Neuronal stem cell (in vitro differentiated cells): ENCODE data around the gene ATP1A2.

Experiments
- DNase-seq: peaks from one replicate; pipeline ENCODE4 v3.0.0-alpha.2; 2013; ENCODE audit warnings: low spot score
- H2AFZ ChIP-seq: one replicate; pipeline ENCODE4 v1.6.1; 2013; ENCODE audit warnings: mild to moderate bottlenecking, low read length, inconsistent platforms
- H2AK5ac ChIP-seq: 2 replicates; pipeline ENCODE4 v1.6.1; 2013; ENCODE audit warnings: low read depth, mild to moderate bottlenecking, inconsistent platforms, low read length, moderate library complexity, mixed read lengths
- H2BK120ac ChIP-seq: 2 replicates; pipeline ENCODE4 v1.6.1; 2013; ENCODE audit warnings: low read depth, mild to moderate bottlenecking, inconsistent platforms, low read length, moderate library complexity, mixed read lengths
- H2BK12ac ChIP-seq: one replicate; pipeline ENCODE4 v1.6.1; 2013; ENCODE audit warnings: low read length, inconsistent platforms
- H2BK15ac ChIP-seq: 2 replicates; pipeline ENCODE4 v1.6.1; 2013; ENCODE audit warnings: mild to moderate bottlenecking, low read length, inconsistent platforms, mixed read lengths
- H2BK5ac ChIP-seq: one replicate; pipeline ENCODE4 v1.6.1; 2013; ENCODE audit warnings: inconsistent platforms, mild to moderate bottlenecking, low read length, moderate library complexity
- H3K14ac ChIP-seq: one replicate; pipeline ENCODE4 v1.6.1; 2013; ENCODE audit warnings: low read length, inconsistent platforms
- H3K18ac ChIP-seq: 2 replicates; pipeline ENCODE4 v1.6.1; 2013; ENCODE audit warnings: low read length, inconsistent platforms
- H3K23ac ChIP-seq: 2 replicates; pipeline ENCODE4 v1.6.1; 2013; ENCODE audit warnings: low read depth, mild to moderate bottlenecking, mixed read lengths, low read length, inconsistent platforms; ENCODE audit not compliant: poor library complexity
- H3K27ac ChIP-seq: replicated peaks from 3 replicates; pipeline ENCODE4 v1.5.1; 2013; ENCODE audit warnings: low read length, inconsistent platforms
- H3K27me3 ChIP-seq, 3 experiments: 2 replicates each; pipeline ENCODE4 v1.6.1; 2013; ENCODE audit warnings: low read length in 3 of 3, mild to moderate bottlenecking in 2 of 3, inconsistent platforms in 1 of 3, low read depth in 1 of 3, mixed read lengths in 1 of 3, moderate library complexity in 1 of 3; ENCODE audit not compliant: control insufficient read depth in 3 of 3, insufficient read depth in 3 of 3
- H3K36me3 ChIP-seq, 2 donors: replicated peaks in 1 of 2; 2 replicates each; pipeline ENCODE4 v1.6.1; 2013; ENCODE audit warnings: low read length in 2 of 2; ENCODE audit not compliant: control insufficient read depth in 2 of 2, insufficient read depth in 2 of 2
- H3K4ac ChIP-seq: 2 replicates; pipeline ENCODE4 v1.6.1; 2013; ENCODE audit warnings: inconsistent platforms, mild to moderate bottlenecking, low read length, moderate library complexity
- H3K4me1 ChIP-seq, 2 donors: 1 replicate in 1 of 2; 2 replicates in 1 of 2; pipeline ENCODE4 v1.6.1; 2013; ENCODE audit warnings: low read length in 2 of 2, low read depth in 1 of 2; ENCODE audit not compliant: control insufficient read depth in 2 of 2, insufficient read depth in 1 of 2
- H3K4me2 ChIP-seq: one replicate; pipeline ENCODE4 v1.6.1; 2013; ENCODE audit warnings: mild to moderate bottlenecking, low read length, inconsistent platforms; ENCODE audit not compliant: insufficient read depth, poor library complexity, severe bottlenecking
- H3K4me3 ChIP-seq, 2 donors: 2 replicates each; pipeline ENCODE4 v1.5.1; 2013; ENCODE audit warnings: low read length in 2 of 2, mild to moderate bottlenecking in 2 of 2, inconsistent platforms in 1 of 2, moderate library complexity in 1 of 2
- H3K79me1 ChIP-seq: one replicate; pipeline ENCODE4 v1.6.1; 2013; ENCODE audit warnings: low read depth, mild to moderate bottlenecking, inconsistent platforms, low read length, moderate library complexity
- H3K9ac ChIP-seq: one replicate; pipeline ENCODE4 v1.6.1; 2013; ENCODE audit warnings: mild to moderate bottlenecking, low read depth, low read length, inconsistent platforms; ENCODE audit not compliant: poor library complexity
- H3K9me3 ChIP-seq, 2 donors: replicated peaks in 1 of 2; 2 replicates each; pipeline versions ENCODE3 to v1.6.1; 2013; ENCODE audit warnings: low read length in 2 of 2, mild to moderate bottlenecking in 2 of 2, inconsistent platforms in 1 of 2, low read depth in 1 of 2, mixed read lengths in 1 of 2, moderate library complexity in 1 of 2; ENCODE audit not compliant: control insufficient read depth in 2 of 2, insufficient read depth in 1 of 2
- H4K8ac ChIP-seq: one replicate; pipeline ENCODE4 v1.6.1; 2013; ENCODE audit warnings: low read depth, mild to moderate bottlenecking, inconsistent platforms, low read length, moderate library complexity
- H4K91ac ChIP-seq: one replicate; pipeline ENCODE4 v1.6.1; 2013; ENCODE audit warnings: low read length, low read depth, mild to moderate bottlenecking, inconsistent platforms; ENCODE audit not compliant: poor library complexity
- WGBS, 2 donors: extraction: QIAGEN DNeasy Blood & Tissue Kit; methylation state at CpG; one replicate each; pipeline ENCODE4 v1.1.7; 2013; ENCODE audit warnings: missing lambda C conversion rate in 2 of 2, mixed read lengths in 1 of 2; ENCODE audit not compliant: insufficient read length in 2 of 2, insufficient replicate concordance in 1 of 2; ENCODE audit errors: extremely low coverage in 2 of 2; 5-methylcytosine and 5-hydroxymethylcytosine counted together

ATP1A2 gene

GRCh38 chr1:160121388-160121787, 5.8 kb downstream of the ATP1A2 start:
- Histone ChIP-seq H2BK15ac (no peak overlapping the region), H2BK5ac (no peak overlapping the region), H3K4me1 (peaks cover 20 to 26% of the 10 kb centered on the region in 2 donors), H3K18ac (no peak overlapping the region), H3K27me3 (no peaks in the 10 kb centered on the region), H2BK12ac (no peak overlapping the region), H4K91ac (no peak overlapping the region), H3K4me3 (no peak overlapping the region), H3K9ac (peak overlapping the region; percentile 24), H3K4me2 (no peak overlapping the region), H3K79me1 (peaks cover 7% of the 10 kb centered on the region), H2AFZ (no peak overlapping the region), H2BK120ac (no peak overlapping the region), H3K27ac (no peak overlapping the region), H2AK5ac (no peak overlapping the region), H3K14ac (no peak overlapping the region), H3K36me3 (peaks cover 0 to 34% of the 10 kb centered on the region in 2 donors), H3K23ac (no peak overlapping the region), H4K8ac (no peak overlapping the region), H3K9me3 (no peaks in the 10 kb centered on the region), H3K4ac (no peak overlapping the region)
- WGBS, 2 donors, result no CpG with 5 or more reads among the region's 1 CpG
- no peak for DNase-seq

- no peak overlapping the region for H3K4ac ChIP-seq
- H4K91ac ChIP-seq, result no peak overlapping the region
- no peak for DNase-seq
- no peak overlapping the region for H3K4me2 ChIP-seq
- H4K8ac ChIP-seq, result no peak overlapping the region
- H2AK5ac ChIP-seq, result no peak overlapping the region
- H3K27me3 ChIP-seq, result no peaks in the 10 kb centered on the region
- no peak overlapping the region for H2BK120ac ChIP-seq
- H3K23ac ChIP-seq, result peak overlapping the region; percentile 61
- peaks cover 0 to 42% of the 10 kb centered on the region in 2 donors for H3K36me3 ChIP-seq
- no peak overlapping the region for H2AFZ ChIP-seq
- H3K27ac ChIP-seq, result no peak overlapping the region
- no peak overlapping the region for H2BK15ac ChIP-seq
- H3K14ac ChIP-seq, result peak overlapping the region; percentile 32
- H2BK12ac ChIP-seq, result no peak overlapping the region
- H3K4me1 ChIP-seq, result peaks cover 8 to 11% of the 10 kb centered on the region in 2 donors
- H3K9me3 ChIP-seq, result no peaks in the 10 kb centered on the region
- no peak overlapping the region for H3K4me3 ChIP-seq
- no peak overlapping the region for H3K18ac ChIP-seq
- peaks cover 4% of the 10 kb centered on the region for H3K79me1 ChIP-seq
- peak overlapping the region; percentile 79 for H2BK5ac ChIP-seq
- WGBS, 2 donors, result no CpG with 5 or more reads among the region's 16 CpGs
- H3K9ac ChIP-seq, result no peak overlapping the region
Measured at GRCh38 chr1:160122978-160123495, 7.5 kb downstream of the ATP1A2 start.

- no peak overlapping the region for H3K14ac ChIP-seq
- no peak overlapping the region for H3K4me3 ChIP-seq
- no peak overlapping the region for H3K18ac ChIP-seq
- no peak overlapping the region for H4K8ac ChIP-seq
- no peak overlapping the region for H3K23ac ChIP-seq
- H2AK5ac ChIP-seq, result no peak overlapping the region
- no peak overlapping the region for H3K4ac ChIP-seq
- H4K91ac ChIP-seq, result no peak overlapping the region
- H3K27ac ChIP-seq, result no peak overlapping the region
- H2AFZ ChIP-seq, result no peak overlapping the region
- no peak overlapping the region for H3K4me2 ChIP-seq
- H2BK120ac ChIP-seq, result no peak overlapping the region
- H3K36me3 ChIP-seq, result peaks cover 1 to 49% of the 10 kb centered on the region in 2 donors
- H3K9ac ChIP-seq, result no peak overlapping the region
- H3K79me1 ChIP-seq, result peaks cover 4% of the 10 kb centered on the region
- no peaks in the 10 kb centered on the region for H3K9me3 ChIP-seq
- no peaks in the 10 kb centered on the region for H3K27me3 ChIP-seq
- no peak overlapping the region for H2BK12ac ChIP-seq
- no peak overlapping the region for H2BK5ac ChIP-seq
- DNase-seq, result no peak
- H3K4me1 ChIP-seq, result peaks cover 2 to 6% of the 10 kb centered on the region in 2 donors
- H2BK15ac ChIP-seq, result no peak overlapping the region
Measured at GRCh38 chr1:160123726-160124125, 8.2 kb downstream of the ATP1A2 start.

GRCh38 chr1:160124705-160125478, 9.3 kb downstream of the ATP1A2 start:
- Histone ChIP-seq H3K23ac (no peak overlapping the region), H3K4ac (no peak overlapping the region), H2AK5ac (no peak overlapping the region), H3K9ac (no peak overlapping the region), H3K4me2 (no peak overlapping the region), H2AFZ (no peak overlapping the region), H2BK12ac (no peak overlapping the region), H2BK120ac (no peak overlapping the region), H3K36me3 (peaks cover 4 to 60% of the 10 kb centered on the region in 2 donors), H3K9me3 (no peaks in the 10 kb centered on the region), H4K91ac (no peak overlapping the region), H3K79me1 (peaks cover 4% of the 10 kb centered on the region), H3K27ac (no peak overlapping the region), H3K4me1 (peaks cover 0 to 6% of the 10 kb centered on the region in 2 donors), H3K27me3 (no peaks in the 10 kb centered on the region), H3K14ac (no peak overlapping the region), H3K4me3 (no peak overlapping the region), H3K18ac (no peak overlapping the region), H2BK15ac (no peak overlapping the region), H4K8ac (no peak overlapping the region), H2BK5ac (no peak overlapping the region)
- no peak for DNase-seq
- no CpG with 5 or more reads among the region's 8 CpGs for WGBS, 2 donors
